ENCODE results near the gene KIAA1671.

The KIAA1671 gene

GRCh38 chr22:24947881-24948280 is 4.6 kb upstream of the KIAA1671 start:
- H3K9me3 ChIP-seq (ENCODE audit: insufficient read depth, low read depth, low read length): no peaks in the 10 kb centered on the region
- H3F3A ChIP-seq (ENCODE audit: low read depth): no peaks in the 10 kb centered on the region
- no peak overlapping the region for H3K4me2 ChIP-seq (ENCODE audit: low read depth, low read length, poor library complexity, severe bottlenecking)
- TF ChIP-seq CTCF (conservative IDR thresholded peaks at IDR 0.05; ENCODE audit: low read length): no peak
- no peak for TF ChIP-seq EZH2phosphoT487 (IDR thresholded peaks at IDR 0.05; ENCODE audit: borderline replicate concordance)
- no peak overlapping the region for H3K4me3 ChIP-seq (ENCODE audit: low read length, poor library complexity, severe bottlenecking)
- H3K36me3 ChIP-seq (ENCODE audit: insufficient read depth, low read length): no peaks in the 10 kb centered on the region
- H3K4me1 ChIP-seq (ENCODE audit: insufficient read depth, low read length, poor library complexity, severe bottlenecking): no peaks in the 10 kb centered on the region
- H2AFZ ChIP-seq (ENCODE audit: low read length): no peak overlapping the region
- no peaks in the 10 kb centered on the region for H3K27me3 ChIP-seq (ENCODE audit: insufficient read depth, low read length, poor library complexity, severe bottlenecking)
- no peaks in the 10 kb centered on the region for H4K20me1 ChIP-seq (ENCODE audit: insufficient read depth, low read length, poor library complexity, severe bottlenecking)
- H3K9me2 ChIP-seq (replicated peaks; ENCODE audit: low read depth, low read length): no peaks in the 10 kb centered on the region
- no peaks in the 10 kb centered on the region for H3K79me2 ChIP-seq (ENCODE audit: insufficient read depth, low read length)
- no peak overlapping the region for H3K9ac ChIP-seq (ENCODE audit: low read depth, low read length, poor library complexity, severe bottlenecking)

- Histone ChIP-seq H3K36me3 (ENCODE audit: insufficient read depth, low read length) (no peaks in the 10 kb centered on the region), H3K4me1 (ENCODE audit: insufficient read depth, low read length, poor library complexity, severe bottlenecking) (no peaks in the 10 kb centered on the region), H3K4me3 (ENCODE audit: low read length, poor library complexity, severe bottlenecking) (no peak overlapping the region), H3F3A (ENCODE audit: low read depth) (no peaks in the 10 kb centered on the region), H3K9me2 (replicated peaks; ENCODE audit: low read depth, low read length) (no peaks in the 10 kb centered on the region), H4K20me1 (ENCODE audit: insufficient read depth, low read length, poor library complexity, severe bottlenecking) (no peaks in the 10 kb centered on the region), H3K4me2 (ENCODE audit: low read depth, low read length, poor library complexity, severe bottlenecking) (no peak overlapping the region), H3K9me3 (ENCODE audit: insufficient read depth, low read depth, low read length) (no peaks in the 10 kb centered on the region), H2AFZ (ENCODE audit: low read length) (no peak overlapping the region), H3K27me3 (ENCODE audit: insufficient read depth, low read length, poor library complexity, severe bottlenecking) (no peaks in the 10 kb centered on the region), H3K9ac (ENCODE audit: low read depth, low read length, poor library complexity, severe bottlenecking) (no peak overlapping the region), H3K79me2 (ENCODE audit: insufficient read depth, low read length) (no peaks in the 10 kb centered on the region)
- TF ChIP-seq EZH2phosphoT487 (IDR thresholded peaks at IDR 0.05; ENCODE audit: borderline replicate concordance) (no peak), CTCF (conservative IDR thresholded peaks at IDR 0.05; ENCODE audit: low read length) (no peak)
These were observed 3.9 kb upstream of the KIAA1671 start for GRCh38 chr22:24948356-24949202.

DNA sequence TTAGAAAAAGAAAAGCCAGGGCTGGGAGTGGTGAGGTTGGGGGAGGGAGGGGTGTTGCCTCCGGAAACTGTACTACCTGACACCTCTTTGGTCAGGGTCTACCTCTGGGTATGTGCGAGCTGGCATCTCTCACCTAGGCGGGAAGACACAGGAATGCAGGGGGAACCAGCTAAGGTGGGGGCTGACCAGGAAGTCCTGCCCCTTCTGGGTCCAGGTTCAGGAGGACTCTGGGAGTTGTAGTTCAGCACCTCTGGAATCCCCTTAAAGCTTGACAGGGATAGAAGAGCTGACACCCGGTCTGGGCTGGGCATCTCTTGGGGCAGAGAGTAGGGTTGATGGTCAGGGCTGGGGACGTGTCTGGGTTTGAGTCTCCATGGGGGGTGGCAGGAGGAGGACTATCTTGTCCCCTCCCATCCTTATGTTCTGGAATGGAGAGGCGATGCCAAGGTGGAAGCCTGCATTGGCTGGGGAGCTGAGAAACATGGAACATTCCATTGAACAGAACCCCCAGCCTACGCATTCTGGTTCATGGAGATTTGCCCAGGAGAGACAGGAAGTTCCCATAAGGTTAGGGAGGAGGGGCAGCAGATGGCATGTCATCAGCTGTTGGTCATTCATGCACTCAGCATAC is 2.1 kb upstream of the KIAA1671 start:
- H3K9me3 ChIP-seq (ENCODE audit: insufficient read depth, low read depth, low read length): no peaks in the 10 kb centered on the region
- no peaks in the 10 kb centered on the region for H3K9me2 ChIP-seq (replicated peaks; ENCODE audit: low read depth, low read length)
- no peaks in the 10 kb centered on the region for H3K36me3 ChIP-seq (ENCODE audit: insufficient read depth, low read length)
- no peaks in the 10 kb centered on the region for H3F3A ChIP-seq (ENCODE audit: low read depth)
- H3K4me3 ChIP-seq (ENCODE audit: low read length, poor library complexity, severe bottlenecking): no peak overlapping the region
- no peak overlapping the region for H3K9ac ChIP-seq (ENCODE audit: low read depth, low read length, poor library complexity, severe bottlenecking)
- no peaks in the 10 kb centered on the region for H3K4me1 ChIP-seq (ENCODE audit: insufficient read depth, low read length, poor library complexity, severe bottlenecking)
- no peak overlapping the region for H3K4me2 ChIP-seq (ENCODE audit: low read depth, low read length, poor library complexity, severe bottlenecking)
- H4K20me1 ChIP-seq (ENCODE audit: insufficient read depth, low read length, poor library complexity, severe bottlenecking): no peaks in the 10 kb centered on the region
- TF ChIP-seq CTCF (conservative IDR thresholded peaks at IDR 0.05; ENCODE audit: low read length) (no peak), EZH2phosphoT487 (IDR thresholded peaks at IDR 0.05; ENCODE audit: borderline replicate concordance) (no peak)
- H3K79me2 ChIP-seq (ENCODE audit: insufficient read depth, low read length): no peaks in the 10 kb centered on the region
- no peak overlapping the region for H2AFZ ChIP-seq (ENCODE audit: low read length)
- H3K27me3 ChIP-seq (ENCODE audit: insufficient read depth, low read length, poor library complexity, severe bottlenecking): no peaks in the 10 kb centered on the region

Data from Loucy (cell line).